DOHH2 (cell line): Measurements from ENCODE around the gene NDUFAF2.

ENCODE experiments used
- H3F3A ChIP-seq: fragments of 200-600 bp; sonication (generic), shearing (Covaris generic); 2 replicates; pipeline ENCODE4 v1.6.0; 2016; ENCODE audit warnings: antibody characterized with exemption, mild to moderate bottlenecking; ENCODE audit not compliant: control insufficient read depth, insufficient read depth
- H3K27ac ChIP-seq: fragments of 200-600 bp; sonication (generic); 2 replicates; pipeline ENCODE4 v1.5.1; 2014; ENCODE audit warnings: low read depth, mild to moderate bottlenecking, low read length, moderate library complexity
- H3K27me3 ChIP-seq: fragments of 200-600 bp; sonication (generic); 2 replicates; pipeline ENCODE4 v1.6.1; 2014; ENCODE audit warnings: mild to moderate bottlenecking, low read length, mixed read lengths; ENCODE audit not compliant: control insufficient read depth
- H3K36me3 ChIP-seq: fragments of 200-600 bp; sonication (generic); 2 replicates; pipeline ENCODE4 v1.6.1; 2014; ENCODE audit warnings: mild to moderate bottlenecking, low read length, moderate library complexity, mixed read lengths; ENCODE audit not compliant: control insufficient read depth
- H3K4me1 ChIP-seq: fragments of 200-600 bp; sonication (generic); 2 replicates; pipeline ENCODE4 v1.6.1; 2014; ENCODE audit warnings: mild to moderate bottlenecking, low read length, mixed read lengths; ENCODE audit not compliant: control insufficient read depth
- H3K4me2 ChIP-seq: fragments of 200-600 bp; sonication (generic); 2 replicates; pipeline ENCODE4 v1.6.0; 2014; ENCODE audit warnings: mild to moderate bottlenecking, low read length, moderate library complexity
- H3K4me3 ChIP-seq: fragments of 200-600 bp; sonication (generic); 2 replicates; pipeline ENCODE4 v1.5.1; 2014; ENCODE audit warnings: mild to moderate bottlenecking, low read length, mixed read lengths
- H3K79me2 ChIP-seq: fragments of 200-600 bp; sonication (generic); 2 replicates; pipeline ENCODE4 v1.6.1; 2014; ENCODE audit warnings: mild to moderate bottlenecking, low read length, mixed read lengths; ENCODE audit not compliant: control insufficient read depth
- H3K9me2 ChIP-seq: fragments of 200-600 bp; sonication (generic); replicated peaks from 2 replicates; pipeline ENCODE4 v1.6.1; 2014; ENCODE audit warnings: mild to moderate bottlenecking, low read length, mixed read lengths; ENCODE audit not compliant: control insufficient read depth
- H3K9me3 ChIP-seq: fragments of 200-600 bp; sonication (generic); 2 replicates; pipeline ENCODE4 v1.6.1; 2014; ENCODE audit warnings: antibody characterized with exemption, low read length, mixed read lengths; ENCODE audit not compliant: control insufficient read depth, insufficient read depth
- H4K20me1 ChIP-seq: fragments of 200-600 bp; sonication (generic); 2 replicates; pipeline ENCODE4 v1.6.0; 2014; ENCODE audit warnings: low read depth, mild to moderate bottlenecking, antibody characterized with exemption, low read length, moderate library complexity; ENCODE audit not compliant: control insufficient read depth, insufficient read depth
- EZH2phosphoT487 ChIP-seq: fragments of 200-600 bp; sonication (generic); IDR thresholded peaks from 2 replicates; pipeline ENCODE4 v1.6.1; 2017; ENCODE audit warnings: borderline replicate concordance, mild to moderate bottlenecking, antibody characterized with exemption, low read length, moderate library complexity, mixed read lengths
- TF ChIP-seq, protein P1 (sequence below): fragments of 200-600 bp; sonication (generic); IDR thresholded peaks from one replicate; pipeline ENCODE4 v1.5.1; 2014; ENCODE audit warnings: antibody characterized with exemption, mild to moderate bottlenecking, low read depth, low read length; ENCODE audit not compliant: poor library complexity, severe bottlenecking

Gene NDUFAF2

DNA sequence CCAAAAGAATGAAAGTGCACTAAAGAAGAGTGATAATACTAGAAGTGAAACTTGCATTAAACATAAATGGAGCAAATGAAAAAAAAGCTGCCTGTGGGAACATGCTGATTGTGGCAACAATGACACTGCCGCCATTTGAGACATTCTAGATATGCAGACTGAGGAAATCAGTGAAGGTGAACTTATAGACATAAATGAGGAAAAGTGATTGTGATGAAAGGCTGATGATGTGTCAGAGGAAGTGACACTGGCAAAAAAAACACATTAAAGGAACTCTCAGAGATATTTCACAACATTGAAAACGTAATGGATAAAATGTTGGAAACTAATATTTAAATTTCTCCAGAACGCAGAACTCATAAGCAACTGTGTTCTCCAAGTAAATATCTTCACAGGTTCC is 1.4 kb upstream of the NDUFAF2 start:
- peaks cover 85% of the 10 kb centered on the region for H3K79me2 ChIP-seq
- H3K27me3 ChIP-seq, result no peaks in the 10 kb centered on the region
- H3K4me3 ChIP-seq, result peak overlapping the region; percentile 97
- H3K27ac ChIP-seq, result no peak overlapping the region
- peaks cover 16% of the 10 kb centered on the region for H3K36me3 ChIP-seq
- H4K20me1 ChIP-seq, result no peaks in the 10 kb centered on the region
- TF ChIP-seq, protein P1, sequence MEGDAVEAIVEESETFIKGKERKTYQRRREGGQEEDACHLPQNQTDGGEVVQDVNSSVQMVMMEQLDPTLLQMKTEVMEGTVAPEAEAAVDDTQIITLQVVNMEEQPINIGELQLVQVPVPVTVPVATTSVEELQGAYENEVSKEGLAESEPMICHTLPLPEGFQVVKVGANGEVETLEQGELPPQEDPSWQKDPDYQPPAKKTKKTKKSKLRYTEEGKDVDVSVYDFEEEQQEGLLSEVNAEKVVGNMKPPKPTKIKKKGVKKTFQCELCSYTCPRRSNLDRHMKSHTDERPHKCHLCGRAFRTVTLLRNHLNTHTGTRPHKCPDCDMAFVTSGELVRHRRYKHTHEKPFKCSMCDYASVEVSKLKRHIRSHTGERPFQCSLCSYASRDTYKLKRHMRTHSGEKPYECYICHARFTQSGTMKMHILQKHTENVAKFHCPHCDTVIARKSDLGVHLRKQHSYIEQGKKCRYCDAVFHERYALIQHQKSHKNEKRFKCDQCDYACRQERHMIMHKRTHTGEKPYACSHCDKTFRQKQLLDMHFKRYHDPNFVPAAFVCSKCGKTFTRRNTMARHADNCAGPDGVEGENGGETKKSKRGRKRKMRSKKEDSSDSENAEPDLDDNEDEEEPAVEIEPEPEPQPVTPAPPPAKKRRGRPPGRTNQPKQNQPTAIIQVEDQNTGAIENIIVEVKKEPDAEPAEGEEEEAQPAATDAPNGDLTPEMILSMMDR, result no peak
- TF ChIP-seq EZH2phosphoT487, result no peak
- H3K9me2 ChIP-seq, result no peaks in the 10 kb centered on the region
- H3K9me3 ChIP-seq, result no peaks in the 10 kb centered on the region
- peak overlapping the region; percentile 76 for H3K4me2 ChIP-seq
- 0 out of 2 replicates have a peak, but pooled peaks cover 2% of the 10 kb centered on the region for H3F3A ChIP-seq
- H3K4me1 ChIP-seq, result peaks cover 26% of the 10 kb centered on the region

DNA sequence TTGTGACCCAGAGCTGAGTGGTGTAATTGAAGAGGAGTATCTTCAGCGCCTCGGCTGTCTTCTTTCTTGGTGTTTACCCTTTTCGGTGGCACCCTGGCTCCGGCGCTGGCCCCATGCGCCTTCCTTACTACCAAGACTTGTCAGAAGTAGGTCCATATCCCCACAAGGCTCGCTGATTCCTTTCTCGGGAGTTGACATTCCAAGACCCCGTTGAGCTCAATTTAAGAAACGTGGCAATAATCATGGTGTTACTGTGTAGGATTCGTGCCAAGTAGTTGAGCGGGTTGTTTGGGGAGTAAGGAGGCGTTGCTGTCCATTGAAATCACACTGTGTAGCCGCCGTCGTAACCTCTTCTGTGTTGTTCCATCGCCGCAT is 795 bp downstream of the NDUFAF2 start:
- no peak for TF ChIP-seq EZH2phosphoT487
- TF ChIP-seq, protein P1, result no peak
- 0 out of 2 replicates have a peak, but pooled peaks cover 2% of the 10 kb centered on the region for H3F3A ChIP-seq
- H3K36me3 ChIP-seq, result peaks cover 3% of the 10 kb centered on the region; the same call in 1 of the 2 replicates
- H3K27ac ChIP-seq, result no peak overlapping the region
- H3K4me3 ChIP-seq, result peak overlapping the region; percentile 97
- no peaks in the 10 kb centered on the region for H3K27me3 ChIP-seq
- peak overlapping the region; percentile 97 for H3K4me2 ChIP-seq
- H3K4me1 ChIP-seq, result peaks cover 44% of the 10 kb centered on the region
- peaks cover 89% of the 10 kb centered on the region for H3K79me2 ChIP-seq
- H3K9me2 ChIP-seq, result no peaks in the 10 kb centered on the region
- no peaks in the 10 kb centered on the region for H3K9me3 ChIP-seq
- no peaks in the 10 kb centered on the region for H4K20me1 ChIP-seq

DNA sequence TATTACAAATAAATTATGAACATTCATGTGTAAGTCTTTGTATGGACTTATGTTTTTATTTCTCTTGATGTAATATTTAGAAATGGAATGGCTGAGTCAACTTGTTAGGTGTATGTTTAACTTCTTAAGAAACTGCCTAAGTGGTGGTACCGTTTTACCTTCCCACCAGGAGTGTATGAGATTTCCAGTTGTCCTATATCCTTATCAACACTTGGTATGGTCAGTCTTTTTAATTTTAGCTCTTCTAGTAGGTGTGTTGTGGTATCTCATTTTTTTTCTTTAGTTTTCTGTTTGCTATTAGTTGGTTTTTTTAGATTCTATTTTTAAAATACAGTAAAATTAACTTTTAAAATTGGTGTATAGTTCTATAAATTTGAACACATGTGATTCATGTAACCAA is 3.7 kb downstream of the NDUFAF2 start:
- no peaks in the 10 kb centered on the region for H3K27me3 ChIP-seq
- H3K79me2 ChIP-seq, result peaks cover 88% of the 10 kb centered on the region
- H3K4me1 ChIP-seq, result peaks cover 39% of the 10 kb centered on the region
- H3F3A ChIP-seq, result 0 out of 2 replicates have a peak, but pooled peaks cover 2% of the 10 kb centered on the region
- no peaks in the 10 kb centered on the region for H3K9me2 ChIP-seq
- H4K20me1 ChIP-seq, result no peaks in the 10 kb centered on the region
- 0 out of 2 replicates have a peak, but pooled peaks cover 3% of the 10 kb centered on the region for H3K36me3 ChIP-seq
- TF ChIP-seq, protein P1, result no peak
- no peak for TF ChIP-seq EZH2phosphoT487
- H3K9me3 ChIP-seq, result no peaks in the 10 kb centered on the region
- no peak overlapping the region for H3K27ac ChIP-seq
- no peak overlapping the region for H3K4me3 ChIP-seq
- no peak overlapping the region for H3K4me2 ChIP-seq

DNA sequence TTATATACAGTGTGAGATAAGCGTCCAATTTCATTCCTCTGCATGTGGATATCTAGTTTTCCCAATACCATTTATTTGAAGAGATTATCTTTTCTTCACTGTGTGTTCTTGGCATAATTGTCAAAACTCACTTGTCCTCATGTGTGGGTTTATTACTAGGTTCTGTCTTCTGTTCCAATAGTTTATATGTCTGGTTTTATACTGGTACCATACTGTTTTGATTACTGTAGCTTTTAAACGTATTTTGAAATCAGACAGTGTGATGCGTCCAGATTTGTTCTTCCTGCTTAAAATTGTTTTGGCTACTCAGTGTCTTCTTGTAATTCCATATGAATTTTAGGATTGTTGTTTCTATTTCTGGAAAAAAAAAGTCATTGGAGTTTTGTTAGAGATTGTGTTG is 10.2 kb downstream of the NDUFAF2 start:
- H3K4me1 ChIP-seq, result peaks cover 5% of the 10 kb centered on the region
- H3K9me2 ChIP-seq, result no peaks in the 10 kb centered on the region
- H4K20me1 ChIP-seq, result no peaks in the 10 kb centered on the region
- H3K4me3 ChIP-seq, result no peak overlapping the region
- H3K9me3 ChIP-seq, result peaks cover 7% of the 10 kb centered on the region; the same call in 1 of the 2 replicates
- H3K79me2 ChIP-seq, result peaks cover 73% of the 10 kb centered on the region
- H3K36me3 ChIP-seq, result no peaks in the 10 kb centered on the region
- H3K27me3 ChIP-seq, result no peaks in the 10 kb centered on the region
- TF ChIP-seq, protein P1, result no peak
- no peak for TF ChIP-seq EZH2phosphoT487
- no peak overlapping the region for H3K4me2 ChIP-seq
- H3F3A ChIP-seq, result peaks cover 3% of the 10 kb centered on the region; the same call in 1 of the 2 replicates
- no peak overlapping the region for H3K27ac ChIP-seq
